ENCODE measurements around the gene MORC1. TPM values are rescaled to one million over a fixed set of nuclear protein-coding genes. Genes with fewer than 3 reads are reported as not detected.
A peak's percentile ranks its signal among the peaks of the same experiment; 100 is the strongest.

Gene MORC1
- total RNA-seq, 2 experiments from 2014 or later, result not detected

DNA sequence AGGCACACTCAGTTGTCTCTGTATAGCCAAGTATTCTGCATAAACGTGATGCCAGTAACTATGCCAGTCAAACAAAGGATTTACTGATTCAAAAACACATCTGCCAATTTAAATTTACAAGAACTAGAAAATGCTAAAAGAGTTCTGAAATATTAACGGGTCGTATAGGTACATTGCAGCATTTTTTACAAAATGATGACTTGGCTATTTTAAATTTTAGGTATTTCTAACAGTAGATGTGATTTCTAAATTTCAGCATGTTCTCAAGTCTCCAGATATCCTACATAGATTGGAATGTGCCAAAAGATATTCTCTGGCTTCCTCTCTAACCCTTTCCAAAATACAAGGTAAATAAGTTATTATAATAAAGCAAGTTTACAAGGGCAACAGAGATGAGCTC, 60.3 kb downstream of the MORC1 start:
- Mint-ChIP-seq H3K27me3 (ENCODE audit: low read depth) (peaks cover 23% of the 10 kb centered on the region), H3K36me3 (ENCODE audit: low read depth) (no peaks in the 10 kb centered on the region), H3K27ac (no peak overlapping the region), H3K4me3 (no peak overlapping the region), H3K4me1 (ENCODE audit: low read depth) (peaks cover 7% of the 10 kb centered on the region), H3K9me3 (ENCODE audit: insufficient read depth) (no peaks in the 10 kb centered on the region)
- no peak for DNase-seq
- ChIA-PET CTCF (interaction anchor here (1.2 kb wide), 1 partner anchor 34 kb away, joined by 3 read pairs; no protein-coding TSS in a partner anchor), POLR2A (no interaction called here)
- ATAC-seq, result no peak

DNA sequence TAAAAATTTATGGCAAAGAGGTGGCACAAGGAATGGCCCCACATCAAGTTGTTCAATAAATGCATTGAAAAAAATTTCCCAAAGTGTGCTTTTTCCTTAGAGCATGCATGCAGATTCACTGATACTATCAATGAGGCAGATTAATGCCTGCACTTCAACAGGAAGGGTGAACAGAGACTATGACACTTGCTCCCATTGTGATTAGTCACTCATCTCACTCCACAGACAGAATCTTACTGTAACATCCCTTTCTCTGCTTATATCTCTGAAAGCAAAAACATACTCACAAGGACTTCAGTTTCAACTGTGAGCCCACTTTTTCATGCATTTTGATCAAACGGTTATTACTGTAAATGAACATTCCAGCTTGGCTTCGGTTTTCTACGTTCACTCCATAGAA, 60.9 kb downstream of the MORC1 start:
- CTCF ChIA-PET, result interaction anchor here (1.2 kb wide), 1 partner anchor 33 kb away, joined by 3 read pairs; no protein-coding TSS in a partner anchor
- DNase-seq (no peak), ATAC-seq (no peak)
- Mint-ChIP-seq H3K27ac (no peak overlapping the region), H3K4me3 (no peak overlapping the region), H3K36me3 (ENCODE audit: low read depth) (no peaks in the 10 kb centered on the region), H3K4me1 (ENCODE audit: low read depth) (peaks cover 7% of the 10 kb centered on the region), H3K9me3 (ENCODE audit: insufficient read depth) (no peaks in the 10 kb centered on the region), H3K27me3 (ENCODE audit: low read depth) (peaks cover 23% of the 10 kb centered on the region)
- POLR2A ChIA-PET, result no interaction called here

DNA sequence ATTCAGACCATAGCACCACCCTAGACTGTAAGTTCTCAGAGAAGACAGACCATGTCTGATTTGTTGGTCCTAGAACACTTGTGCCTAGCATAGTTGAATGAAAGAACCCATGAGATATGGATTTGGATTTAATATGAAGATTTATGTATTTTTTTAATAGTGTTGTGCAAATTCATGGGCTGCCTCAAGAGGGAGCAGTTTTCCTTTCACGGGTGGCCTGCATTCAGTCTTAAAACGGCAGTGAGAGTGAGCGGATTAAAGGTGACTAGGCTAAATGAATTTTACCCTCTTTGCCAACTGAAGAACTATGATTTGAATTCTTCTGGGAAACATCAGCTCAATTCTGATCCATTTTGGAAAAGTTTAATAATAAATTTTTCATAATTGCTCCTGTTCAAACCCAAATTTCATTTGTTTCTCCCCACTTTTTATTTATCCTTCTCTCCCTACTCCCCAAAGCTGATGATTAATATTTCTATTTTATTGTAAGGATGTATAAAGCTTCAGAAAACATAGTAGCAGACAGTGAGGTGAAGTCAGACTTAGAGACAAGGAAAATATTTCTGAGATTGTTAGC, 67.3 kb downstream of the MORC1 start:
- H3K9me3 Mint-ChIP-seq (ENCODE audit: insufficient read depth), result no peaks in the 10 kb centered on the region
- no peak overlapping the region for H3K4me3 Mint-ChIP-seq
- DNase-seq (peak; percentile 35), ATAC-seq (no peak)
- ChIA-PET POLR2A (no interaction called here), CTCF (interaction anchor here (0.8 to 1.1 kb wide), 3 partner anchors 10 to 27 kb away, joined by 3 to 6 read pairs (median 4); no protein-coding TSS in a partner anchor)
- H3K36me3 Mint-ChIP-seq (ENCODE audit: low read depth), result no peaks in the 10 kb centered on the region
- H3K27me3 Mint-ChIP-seq (ENCODE audit: low read depth), result peaks cover under 1% of the 10 kb centered on the region
- no peak overlapping the region for H3K27ac Mint-ChIP-seq
- H3K4me1 Mint-ChIP-seq (ENCODE audit: low read depth), result no peaks in the 10 kb centered on the region

DNA sequence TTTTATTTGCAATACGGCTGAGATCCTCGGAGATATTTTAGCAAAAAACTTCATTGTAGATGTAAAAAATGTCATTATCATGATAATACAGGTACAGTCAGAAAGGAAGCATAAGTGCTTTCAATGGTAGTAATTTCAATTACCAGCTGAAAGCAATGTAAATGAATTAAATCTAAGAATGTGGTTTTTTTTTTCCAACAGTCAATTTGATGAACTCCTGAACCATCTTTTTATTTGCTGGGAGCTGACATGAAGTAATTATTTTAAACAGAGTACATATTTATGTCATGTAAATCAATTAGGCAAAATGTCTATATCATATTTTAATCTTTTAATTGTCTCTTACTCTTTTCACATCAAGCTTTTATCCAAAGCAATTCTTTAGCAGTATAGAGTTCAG, 70.6 kb downstream of the MORC1 start:
- POLR2A ChIA-PET, result no interaction called here

DNA sequence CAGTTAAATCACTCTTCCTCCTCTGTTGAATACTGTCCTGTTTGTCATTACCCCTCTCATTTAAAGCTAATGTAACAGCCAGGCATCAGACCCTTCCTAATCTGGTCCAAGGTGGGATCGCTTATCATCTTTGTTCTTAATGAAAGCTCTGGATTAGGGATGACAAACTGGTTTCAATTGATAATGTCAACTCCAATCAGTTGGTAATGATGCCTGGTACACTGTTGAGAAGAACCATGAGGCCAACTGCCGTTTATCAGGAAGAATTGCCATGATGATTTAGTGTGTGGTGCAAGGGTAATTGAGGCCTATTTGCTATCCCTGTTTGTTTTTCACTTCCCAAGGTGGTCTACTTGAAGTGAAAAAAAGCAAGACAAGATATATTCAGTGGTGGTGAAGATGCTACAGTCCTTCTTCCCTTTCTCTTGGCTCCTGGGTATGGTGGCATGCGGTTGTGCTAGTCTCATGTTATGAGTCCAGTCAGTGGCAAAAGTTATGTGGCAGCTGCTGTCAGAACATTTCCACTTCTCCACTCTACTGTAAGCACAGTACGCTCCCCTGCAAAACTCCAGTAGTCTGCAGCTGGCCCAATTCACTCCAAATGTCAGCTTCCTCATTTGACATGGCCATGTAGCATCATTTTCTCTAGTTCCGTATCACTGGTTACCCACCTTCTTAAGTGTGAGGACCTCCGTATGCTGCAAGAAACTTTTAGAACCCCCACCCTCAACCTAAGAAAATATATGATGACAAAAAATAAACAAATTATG, 72.5 kb downstream of the MORC1 start:
- Mint-ChIP-seq H3K36me3 (ENCODE audit: low read depth) (no peaks in the 10 kb centered on the region), H3K4me1 (ENCODE audit: low read depth) (no peaks in the 10 kb centered on the region), H3K27me3 (ENCODE audit: low read depth) (no peaks in the 10 kb centered on the region), H3K9me3 (ENCODE audit: insufficient read depth) (no peaks in the 10 kb centered on the region), H3K4me3 (no peak overlapping the region), H3K27ac (no peak overlapping the region)
- POLR2A ChIA-PET, result no interaction called here
- no peak for DNase-seq
- CTCF ChIA-PET, result interaction anchor here (2.1 kb wide), 1 partner anchor 21 kb away, joined by 6 read pairs; no protein-coding TSS in a partner anchor
- ATAC-seq, result no peak

More for the DNA sequence above, 70.6 kb downstream of the MORC1 start:
- CTCF ChIA-PET, result interaction anchor here (1.2 to 2.1 kb wide), 2 partner anchors 23 to 35 kb away, joined by 3 to 6 read pairs; no protein-coding TSS in a partner anchor
- H3K4me3 Mint-ChIP-seq, result no peak overlapping the region
- H3K27me3 Mint-ChIP-seq (ENCODE audit: low read depth), result no peaks in the 10 kb centered on the region
- H3K27ac Mint-ChIP-seq, result no peak overlapping the region
- H3K9me3 Mint-ChIP-seq (ENCODE audit: insufficient read depth), result no peaks in the 10 kb centered on the region
- DNase-seq (no peak), ATAC-seq (no peak)
- no peaks in the 10 kb centered on the region for H3K4me1 Mint-ChIP-seq (ENCODE audit: low read depth)
- no peaks in the 10 kb centered on the region for H3K36me3 Mint-ChIP-seq (ENCODE audit: low read depth)

- ChIA-PET CTCF (interaction anchor here (3.6 kb wide), 1 partner anchor 12 kb away, joined by 21 read pairs; no protein-coding TSS in a partner anchor), POLR2A (no interaction called here)
- no peaks in the 10 kb centered on the region for H3K9me3 Mint-ChIP-seq (ENCODE audit: insufficient read depth)
- peaks cover 11% of the 10 kb centered on the region for H3K27me3 Mint-ChIP-seq (ENCODE audit: low read depth)
- H3K27ac Mint-ChIP-seq, result no peak overlapping the region
- ATAC-seq (no peak), DNase-seq (no peak)
- H3K4me3 Mint-ChIP-seq, result no peak overlapping the region
- H3K36me3 Mint-ChIP-seq (ENCODE audit: low read depth), result no peaks in the 10 kb centered on the region
- no peaks in the 10 kb centered on the region for H3K4me1 Mint-ChIP-seq (ENCODE audit: low read depth)
These were observed 82.9 kb downstream of the MORC1 start for GRCh38 chr3:109035082-109035481.

GRCh38 chr3:109033000-109033660, 84.8 kb downstream of the MORC1 start:
- H3K4me3 Mint-ChIP-seq, result no peak overlapping the region
- ATAC-seq, result no peak
- POLR2A ChIA-PET, result interaction anchor here (1.4 kb wide), 1 partner anchor 9 kb away, joined by 3 read pairs; no protein-coding TSS in a partner anchor
- no peak for DNase-seq
- CTCF ChIA-PET, result interaction anchor here (1.7 to 3.6 kb wide), 2 partner anchors 10 to 49 kb away, joined by 3 to 21 read pairs; no protein-coding TSS in a partner anchor
- peaks cover 9% of the 10 kb centered on the region for H3K27me3 Mint-ChIP-seq (ENCODE audit: low read depth)
- H3K27ac Mint-ChIP-seq, result no peak overlapping the region
- no peaks in the 10 kb centered on the region for H3K36me3 Mint-ChIP-seq (ENCODE audit: low read depth)
- no peaks in the 10 kb centered on the region for H3K4me1 Mint-ChIP-seq (ENCODE audit: low read depth)
- H3K9me3 Mint-ChIP-seq (ENCODE audit: insufficient read depth), result no peaks in the 10 kb centered on the region

DNA sequence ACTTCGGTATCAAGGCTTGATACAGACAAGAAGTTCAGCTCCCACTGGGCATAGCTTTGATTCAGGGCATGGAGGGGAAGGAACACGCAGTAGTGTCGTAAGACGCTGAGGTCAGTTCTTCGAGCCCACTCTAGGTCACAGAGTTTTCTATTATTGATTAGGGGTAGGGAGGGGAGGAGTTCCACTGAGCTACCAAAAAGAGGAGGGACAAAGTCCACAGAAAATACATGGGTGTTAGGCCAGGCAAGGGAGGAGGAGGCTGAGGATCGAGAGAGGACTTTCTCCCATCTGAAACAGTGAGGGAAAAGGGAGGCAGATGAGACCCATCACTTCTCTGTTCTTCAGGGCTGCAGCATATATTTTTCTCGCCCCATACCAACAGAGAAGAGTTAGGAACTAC, 89.2 kb downstream of the MORC1 start:
- Mint-ChIP-seq H3K4me1 (ENCODE audit: low read depth) (no peaks in the 10 kb centered on the region), H3K4me3 (no peak overlapping the region), H3K9me3 (ENCODE audit: insufficient read depth) (no peaks in the 10 kb centered on the region), H3K36me3 (ENCODE audit: low read depth) (no peaks in the 10 kb centered on the region), H3K27ac (no peak overlapping the region), H3K27me3 (ENCODE audit: low read depth) (peaks cover 3% of the 10 kb centered on the region)
- POLR2A ChIA-PET, result no interaction called here
- CTCF ChIA-PET, result interaction anchor here (0.6 kb wide), 1 partner anchor 267 kb away, joined by 3 read pairs; no protein-coding TSS in a partner anchor
- ATAC-seq (no peak), DNase-seq (no peak)

- Mint-ChIP-seq H3K36me3 (ENCODE audit: low read depth) (no peaks in the 10 kb centered on the region), H3K4me1 (ENCODE audit: low read depth) (no peaks in the 10 kb centered on the region), H3K9me3 (ENCODE audit: insufficient read depth) (no peaks in the 10 kb centered on the region), H3K27ac (no peak overlapping the region), H3K27me3 (ENCODE audit: low read depth) (no peaks in the 10 kb centered on the region), H3K4me3 (no peak overlapping the region)
- DNase-seq (no peak), ATAC-seq (no peak)
- POLR2A ChIA-PET, result no interaction called here
- CTCF ChIA-PET, result interaction anchor here (4.8 kb wide), 1 partner anchor 54 kb away, joined by 39 read pairs; no protein-coding TSS in a partner anchor
These were observed 91.1 kb downstream of the MORC1 start for GRCh38 chr3:109026821-109027220.

GRCh38 chr3:109025896-109026295, 92.0 kb downstream of the MORC1 start:
- Mint-ChIP-seq H3K9me3 (ENCODE audit: insufficient read depth) (no peaks in the 10 kb centered on the region), H3K4me3 (no peak overlapping the region), H3K4me1 (ENCODE audit: low read depth) (no peaks in the 10 kb centered on the region), H3K27me3 (ENCODE audit: low read depth) (no peaks in the 10 kb centered on the region), H3K36me3 (ENCODE audit: low read depth) (no peaks in the 10 kb centered on the region), H3K27ac (no peak overlapping the region)
- ChIA-PET CTCF (interaction anchor here (0.6 to 4.8 kb wide), 2 partner anchors 45 to 55 kb away, joined by 5 to 39 read pairs; no protein-coding TSS in a partner anchor), POLR2A (no interaction called here)
- DNase-seq (no peak), ATAC-seq (no peak)

- Mint-ChIP-seq H3K27ac (no peak overlapping the region), H3K4me3 (no peak overlapping the region), H3K27me3 (ENCODE audit: low read depth) (no peaks in the 10 kb centered on the region), H3K9me3 (ENCODE audit: insufficient read depth) (no peaks in the 10 kb centered on the region), H3K36me3 (ENCODE audit: low read depth) (no peaks in the 10 kb centered on the region), H3K4me1 (ENCODE audit: low read depth) (no peaks in the 10 kb centered on the region)
- ATAC-seq (no peak), DNase-seq (peak; percentile 59)
- POLR2A ChIA-PET, result interaction anchor here (1.0 kb wide), 1 partner anchor 10 kb away, joined by 3 read pairs; no protein-coding TSS in a partner anchor
- CTCF ChIA-PET, result interaction anchor here (0.6 to 4.8 kb wide), 43 partner anchors 8 to 1291 kb away, joined by 3 to 39 read pairs (median 4); partner anchors contain the start of gene GUCA1C
These were observed 94.2 kb downstream of the MORC1 start for GRCh38 chr3:109023656-109024254.

All from activated CD8-positive, alpha-beta T cell treated with anti-CD3 and anti-CD28 coated beads, Interleukin-2, amount 10 ng/mL, durations not matched to agents 7 days and 5 days (primary cell).